ENCODE data around the gene UBR4.

Gene UBR4

DNA sequence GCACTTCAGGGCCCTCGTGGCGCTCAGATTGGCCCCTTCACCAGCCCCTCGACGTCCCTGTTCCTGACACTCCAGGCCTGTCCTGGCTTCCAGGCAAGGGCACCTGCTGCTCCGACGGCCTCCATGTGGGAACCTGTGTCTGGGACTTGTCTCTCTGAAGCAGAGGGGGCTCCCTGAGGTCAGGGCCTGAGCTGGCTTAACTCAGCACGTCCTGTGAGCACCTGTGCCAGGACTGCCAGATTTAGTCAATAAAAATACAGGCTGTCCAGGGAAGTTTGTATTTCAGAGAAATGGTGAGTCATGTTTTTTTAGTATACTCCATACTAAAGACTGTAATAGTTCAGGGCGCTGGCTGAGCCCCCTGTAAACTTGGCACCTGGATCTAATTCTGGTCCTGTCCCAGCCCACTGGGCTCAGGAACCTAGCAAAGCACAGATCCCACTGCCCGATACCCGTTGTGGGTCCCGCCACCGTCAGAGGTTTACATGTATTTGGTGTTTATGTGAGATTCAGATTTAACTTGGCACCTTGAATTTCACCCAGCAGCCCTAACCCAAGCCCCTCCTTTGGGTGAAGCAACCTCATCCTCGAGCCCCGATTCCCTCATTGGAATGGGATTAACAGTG lies 143.7 kb downstream of the UBR4 start:
- Histone ChIP-seq H3K27me3 (replicated peaks; ENCODE audit: control insufficient read depth, insufficient read depth, low read length) (peaks cover 8% of the 10 kb centered on the region), H3K4me3 (ENCODE audit: low read length) (no peak overlapping the region), H3K36me3 (ENCODE audit: control insufficient read depth, insufficient read depth, low read length, severe bottlenecking) (no peaks in the 10 kb centered on the region), H3K9ac (ENCODE audit: low read length) (no peak overlapping the region), H3K9me3 (ENCODE audit: control insufficient read depth, low read length) (no peaks in the 10 kb centered on the region), H3K4me1 (ENCODE audit: control insufficient read depth, insufficient read depth, low read length) (no peaks in the 10 kb centered on the region)
- peak; percentile 12 for DNase-seq (ENCODE audit: low read depth)

DNA sequence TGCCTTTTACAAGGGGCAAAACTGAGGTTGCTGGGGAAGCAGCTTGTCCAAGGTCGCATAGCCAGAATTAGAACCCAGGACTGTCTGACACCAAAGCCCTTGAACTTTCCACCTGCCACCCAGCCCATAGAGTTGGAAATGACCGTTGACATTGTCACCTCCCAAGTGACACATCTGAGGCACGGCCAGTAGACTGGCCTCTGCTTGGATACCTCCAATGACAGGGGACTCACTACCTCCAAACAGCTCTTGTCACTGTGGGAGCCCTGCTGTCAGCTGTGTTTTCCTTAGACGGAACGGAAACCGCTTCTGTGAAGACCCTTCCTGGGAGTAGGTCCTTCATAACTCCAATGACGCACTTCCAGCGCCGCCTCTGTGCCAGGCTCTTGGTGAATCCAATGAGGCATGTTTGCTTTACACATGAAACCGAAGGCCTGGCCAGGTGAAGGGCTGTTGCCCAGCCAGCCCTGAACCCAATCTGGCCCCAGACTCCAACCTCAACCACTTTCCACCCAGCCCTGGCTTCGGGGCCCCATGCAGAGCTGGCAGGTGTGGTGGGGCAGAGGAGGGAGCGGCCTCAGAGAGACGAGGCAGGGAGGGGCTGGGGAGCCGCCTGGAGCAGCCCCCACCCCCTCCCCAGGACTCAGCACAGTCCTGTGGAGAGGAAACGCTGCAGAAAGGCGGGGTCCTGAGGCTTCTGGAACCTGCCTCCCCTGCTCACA lies 144.4 kb downstream of the UBR4 start:
- Histone ChIP-seq H3K9ac (ENCODE audit: low read length) (no peak overlapping the region), H3K9me3 (ENCODE audit: control insufficient read depth, low read length) (no peaks in the 10 kb centered on the region), H3K4me3 (ENCODE audit: low read length) (no peak overlapping the region), H3K36me3 (ENCODE audit: control insufficient read depth, insufficient read depth, low read length, severe bottlenecking) (no peaks in the 10 kb centered on the region), H3K4me1 (ENCODE audit: control insufficient read depth, insufficient read depth, low read length) (no peaks in the 10 kb centered on the region), H3K27me3 (replicated peaks; ENCODE audit: control insufficient read depth, insufficient read depth, low read length) (peaks cover 8% of the 10 kb centered on the region)
- no peak for DNase-seq (ENCODE audit: low read depth)

- H3K27me3 ChIP-seq (replicated peaks; ENCODE audit: control insufficient read depth, insufficient read depth, low read length) = peaks cover 8% of the 10 kb centered on the region
- H3K36me3 ChIP-seq (ENCODE audit: control insufficient read depth, insufficient read depth, low read length, severe bottlenecking) = no peaks in the 10 kb centered on the region
- no peaks in the 10 kb centered on the region for H3K9me3 ChIP-seq (ENCODE audit: control insufficient read depth, low read length)
- no peak overlapping the region for H3K4me3 ChIP-seq (ENCODE audit: low read length)
- H3K9ac ChIP-seq (ENCODE audit: low read length) = no peak overlapping the region
- no peak for DNase-seq (ENCODE audit: low read depth)
- H3K4me1 ChIP-seq (ENCODE audit: control insufficient read depth, insufficient read depth, low read length) = no peaks in the 10 kb centered on the region
Measured at GRCh38 chr1:19064906-19065450, 145.1 kb downstream of the UBR4 start.

- H3K9me3 ChIP-seq (ENCODE audit: control insufficient read depth, low read length) = no peaks in the 10 kb centered on the region
- no peaks in the 10 kb centered on the region for H3K36me3 ChIP-seq (ENCODE audit: control insufficient read depth, insufficient read depth, low read length, severe bottlenecking)
Measured at GRCh38 chr1:19063122-19063521, 146.9 kb downstream of the UBR4 start.

GRCh38 chr1:19062258-19063029 lies 147.6 kb downstream of the UBR4 start:
- H3K36me3 ChIP-seq (ENCODE audit: control insufficient read depth, insufficient read depth, low read length, severe bottlenecking) = no peaks in the 10 kb centered on the region
- H3K27me3 ChIP-seq (replicated peaks; ENCODE audit: control insufficient read depth, insufficient read depth, low read length) = peaks cover 27% of the 10 kb centered on the region
- no peak overlapping the region for H3K4me3 ChIP-seq (ENCODE audit: low read length)
- H3K9ac ChIP-seq (ENCODE audit: low read length) = no peak overlapping the region
- no peak for DNase-seq (ENCODE audit: low read depth)
- no peaks in the 10 kb centered on the region for H3K9me3 ChIP-seq (ENCODE audit: control insufficient read depth, low read length)
- H3K4me1 ChIP-seq (ENCODE audit: control insufficient read depth, insufficient read depth, low read length) = no peaks in the 10 kb centered on the region

More at GRCh38 chr1:19063122-19063521, 146.9 kb downstream of the UBR4 start:
- no peak for DNase-seq (ENCODE audit: low read depth)
- Histone ChIP-seq H3K27me3 (replicated peaks; ENCODE audit: control insufficient read depth, insufficient read depth, low read length) (peaks cover 23% of the 10 kb centered on the region), H3K4me3 (ENCODE audit: low read length) (no peak overlapping the region), H3K9ac (ENCODE audit: low read length) (no peak overlapping the region), H3K4me1 (ENCODE audit: control insufficient read depth, insufficient read depth, low read length) (no peaks in the 10 kb centered on the region)

DNA sequence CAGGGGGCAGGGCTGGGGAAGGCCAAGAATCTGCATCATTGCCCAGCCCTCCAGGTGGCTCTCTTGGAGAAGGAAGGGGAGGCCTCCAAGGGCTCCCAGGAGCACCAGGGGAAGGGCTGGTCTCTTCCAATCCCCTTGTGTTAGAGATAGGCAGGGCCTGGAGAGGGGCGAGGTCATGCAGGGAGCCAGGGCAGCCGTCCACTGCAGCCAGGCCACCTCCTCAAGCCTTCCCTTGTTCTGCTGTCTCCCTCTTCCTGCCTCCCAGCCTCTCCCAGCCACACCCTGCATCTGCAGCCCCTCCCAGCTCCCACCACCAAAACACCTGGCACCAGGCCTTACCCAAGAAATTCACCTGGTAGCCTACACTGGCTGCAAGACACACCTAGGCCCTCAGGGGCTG lies 148.3 kb downstream of the UBR4 start:
- H3K4me3 ChIP-seq (ENCODE audit: low read length) = no peak overlapping the region
- H3K36me3 ChIP-seq (ENCODE audit: control insufficient read depth, insufficient read depth, low read length, severe bottlenecking) = no peaks in the 10 kb centered on the region
- H3K27me3 ChIP-seq (replicated peaks; ENCODE audit: control insufficient read depth, insufficient read depth, low read length) = peaks cover 32% of the 10 kb centered on the region
- H3K9ac ChIP-seq (ENCODE audit: low read length) = no peak overlapping the region
- H3K9me3 ChIP-seq (ENCODE audit: control insufficient read depth, low read length) = no peaks in the 10 kb centered on the region
- DNase-seq (ENCODE audit: low read depth) = no peak
- no peaks in the 10 kb centered on the region for H3K4me1 ChIP-seq (ENCODE audit: control insufficient read depth, insufficient read depth, low read length)

- no peak overlapping the region for H3K4me3 ChIP-seq (ENCODE audit: low read length)
- no peak for DNase-seq (ENCODE audit: low read depth)
- H3K27me3 ChIP-seq (replicated peaks; ENCODE audit: control insufficient read depth, insufficient read depth, low read length) = peaks cover 32% of the 10 kb centered on the region
- no peak overlapping the region for H3K9ac ChIP-seq (ENCODE audit: low read length)
- no peaks in the 10 kb centered on the region for H3K4me1 ChIP-seq (ENCODE audit: control insufficient read depth, insufficient read depth, low read length)
- H3K36me3 ChIP-seq (ENCODE audit: control insufficient read depth, insufficient read depth, low read length, severe bottlenecking) = no peaks in the 10 kb centered on the region
- H3K9me3 ChIP-seq (ENCODE audit: control insufficient read depth, low read length) = no peaks in the 10 kb centered on the region
Measured at GRCh38 chr1:19061343-19061742, 148.7 kb downstream of the UBR4 start.

GRCh38 chr1:19059773-19060172 lies 150.3 kb downstream of the UBR4 start:
- no peaks in the 10 kb centered on the region for H3K4me1 ChIP-seq (ENCODE audit: control insufficient read depth, insufficient read depth, low read length)
- no peak overlapping the region for H3K9ac ChIP-seq (ENCODE audit: low read length)
- no peaks in the 10 kb centered on the region for H3K9me3 ChIP-seq (ENCODE audit: control insufficient read depth, low read length)
- no peaks in the 10 kb centered on the region for H3K36me3 ChIP-seq (ENCODE audit: control insufficient read depth, insufficient read depth, low read length, severe bottlenecking)
- DNase-seq (ENCODE audit: low read depth) = no peak
- H3K4me3 ChIP-seq (ENCODE audit: low read length) = no peak overlapping the region
- peaks cover 42% of the 10 kb centered on the region for H3K27me3 ChIP-seq (replicated peaks; ENCODE audit: control insufficient read depth, insufficient read depth, low read length)

GRCh38 chr1:19058476-19058797 lies 151.6 kb downstream of the UBR4 start:
- Histone ChIP-seq H3K4me1 (ENCODE audit: control insufficient read depth, insufficient read depth, low read length) (no peaks in the 10 kb centered on the region), H3K9ac (ENCODE audit: low read length) (no peak overlapping the region), H3K4me3 (ENCODE audit: low read length) (no peak overlapping the region), H3K27me3 (replicated peaks; ENCODE audit: control insufficient read depth, insufficient read depth, low read length) (peaks cover 53% of the 10 kb centered on the region), H3K36me3 (ENCODE audit: control insufficient read depth, insufficient read depth, low read length, severe bottlenecking) (no peaks in the 10 kb centered on the region), H3K9me3 (ENCODE audit: control insufficient read depth, low read length) (no peaks in the 10 kb centered on the region)
- DNase-seq (ENCODE audit: low read depth) = no peak

DNA sequence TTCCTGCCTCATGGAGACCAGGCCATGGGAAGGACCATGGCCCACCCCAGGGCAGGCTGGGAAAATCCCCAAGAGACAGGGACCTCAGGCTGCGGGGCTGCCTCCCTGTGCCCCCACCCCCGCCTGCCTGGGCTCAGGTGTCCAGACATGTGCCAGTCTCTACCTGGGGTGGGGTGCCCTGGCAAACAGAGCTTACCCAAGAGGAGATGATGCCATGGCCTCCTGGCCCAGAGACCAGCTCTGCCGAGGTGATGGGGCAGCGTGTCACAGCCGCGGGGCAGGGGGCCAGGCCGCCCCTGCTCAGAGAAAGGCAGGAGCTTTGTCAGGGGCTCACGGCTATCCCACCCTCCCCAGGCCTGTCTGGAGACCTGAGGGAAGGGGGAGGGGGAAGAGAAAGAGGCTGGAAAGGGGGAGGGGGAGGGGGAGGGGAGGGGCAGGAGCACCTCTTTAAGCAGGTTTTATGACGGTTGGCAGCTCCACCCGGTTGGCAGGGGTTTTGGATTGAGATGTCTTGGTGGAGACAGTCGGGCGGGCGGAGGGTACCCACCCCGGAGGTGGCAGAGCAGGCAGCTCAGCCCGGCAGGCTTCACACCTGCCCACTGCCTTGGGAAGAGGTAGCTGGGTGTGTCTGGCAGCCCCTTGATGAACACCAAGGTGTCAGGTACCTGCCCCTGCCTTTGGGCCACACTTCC lies 152.1 kb downstream of the UBR4 start:
- Histone ChIP-seq H3K36me3 (ENCODE audit: control insufficient read depth, insufficient read depth, low read length, severe bottlenecking) (no peaks in the 10 kb centered on the region), H3K4me1 (ENCODE audit: control insufficient read depth, insufficient read depth, low read length) (no peaks in the 10 kb centered on the region), H3K9me3 (ENCODE audit: control insufficient read depth, low read length) (no peaks in the 10 kb centered on the region), H3K4me3 (ENCODE audit: low read length) (no peak overlapping the region), H3K9ac (ENCODE audit: low read length) (no peak overlapping the region), H3K27me3 (replicated peaks; ENCODE audit: control insufficient read depth, insufficient read depth, low read length) (peaks cover 57% of the 10 kb centered on the region)
- DNase-seq (ENCODE audit: low read depth) = no peak

Data from adipocyte (in vitro differentiated cells).